Ammon's horn (tissue), 1 donor: Measurements from ENCODE around the gene TEC.

Source experiments
- DNase-seq: peaks from one replicate; pipeline ENCODE4 v3.0.0-alpha.2; 2016; ENCODE audit warnings: low spot score

The TEC gene

GRCh38 chr4:48162162-48162561 is 107.5 kb downstream of the TEC start:
- DNase-seq = no peak

- no peak for DNase-seq
Measured at GRCh38 chr4:48157271-48157670, 112.4 kb downstream of the TEC start.

GRCh38 chr4:48156423-48156822 is 113.2 kb downstream of the TEC start:
- DNase-seq = no peak

GRCh38 chr4:48153791-48154550 is 115.7 kb downstream of the TEC start:
- no peak for DNase-seq

GRCh38 chr4:48152259-48152658 is 117.4 kb downstream of the TEC start:
- no peak for DNase-seq

- no peak for DNase-seq
Measured at GRCh38 chr4:48149827-48150370, 119.7 kb downstream of the TEC start.

- DNase-seq = no peak
Measured at GRCh38 chr4:48147621-48148020, 122.0 kb downstream of the TEC start.

GRCh38 chr4:48141048-48141447 is 128.6 kb downstream of the TEC start:
- DNase-seq = peak; percentile 28

- DNase-seq = peak; percentile 31
Measured at GRCh38 chr4:48139691-48140090, 129.9 kb downstream of the TEC start.

- DNase-seq = no peak
Measured at GRCh38 chr4:48138936-48139335, 130.7 kb downstream of the TEC start.

- DNase-seq = no peak
Measured at GRCh38 chr4:48138511-48138910, 131.1 kb downstream of the TEC start.

GRCh38 chr4:48137846-48138245 is 131.8 kb downstream of the TEC start:
- DNase-seq = no peak

- DNase-seq = no peak
Measured at GRCh38 chr4:48134081-48134480, 135.6 kb downstream of the TEC start, which contains the start of gene TXK. TSS of gene TXK (minus strand) at chr4:48134250. CDS start at chr4:48134170, 80 bp downstream.

- DNase-seq = no peak
Measured at GRCh38 chr4:48133669-48134068, 136.0 kb downstream of the TEC start.

- DNase-seq = no peak
Measured at GRCh38 chr4:48131736-48132135, 137.9 kb downstream of the TEC start.

GRCh38 chr4:48130100-48130499 is 139.5 kb downstream of the TEC start:
- no peak for DNase-seq

- no peak for DNase-seq
Measured at GRCh38 chr4:48129307-48130014, 140.2 kb downstream of the TEC start.

- DNase-seq = peak; percentile 24
Measured at GRCh38 chr4:48127682-48128404, 141.8 kb downstream of the TEC start.

- no peak for DNase-seq
Measured at GRCh38 chr4:48127231-48127630, 142.4 kb downstream of the TEC start.

- no peak for DNase-seq
Measured at GRCh38 chr4:48126621-48127020, 143.0 kb downstream of the TEC start.

- DNase-seq = no peak
Measured at GRCh38 chr4:48124870-48125269, 144.8 kb downstream of the TEC start.

- DNase-seq = no peak
Measured at GRCh38 chr4:48122756-48123155, 146.9 kb downstream of the TEC start.

- no peak for DNase-seq
Measured at GRCh38 chr4:48121180-48121579, 148.5 kb downstream of the TEC start.
